SU-DHL-6 (cell line): Measurements from ENCODE around the gene BAK1.

Source experiments
- H2AFZ ChIP-seq: fragments of 200-600 bp; sonication (generic); 2 replicates; pipeline ENCODE4 v1.6.1; 2014; ENCODE audit warnings: low read depth, mild to moderate bottlenecking, moderate library complexity, mixed read lengths, antibody characterized with exemption, low read length; ENCODE audit not compliant: severe bottlenecking
- H3F3A ChIP-seq: fragments of 200-600 bp; shearing (Covaris generic); 2 replicates; pipeline ENCODE4 v1.6.0; 2016; ENCODE audit warnings: antibody characterized with exemption, mild to moderate bottlenecking; ENCODE audit not compliant: insufficient read depth
- H3K27ac ChIP-seq: fragments of 200-600 bp; sonication (generic); 2 replicates; pipeline ENCODE4 v1.5.1; 2016; ENCODE audit warnings: low read depth, mild to moderate bottlenecking, low read length, moderate library complexity, mixed read lengths
- H3K27me3 ChIP-seq: fragments of 200-600 bp; sonication (generic), shearing (Covaris generic); 2 replicates; pipeline ENCODE4 v1.6.0; 2014; ENCODE audit warnings: mild to moderate bottlenecking, low read length
- H3K36me3 ChIP-seq: fragments of 200-600 bp; sonication (generic); 2 replicates; pipeline ENCODE4 v1.6.1; 2014; ENCODE audit warnings: mild to moderate bottlenecking, low read length, mixed read lengths
- H3K4me2 ChIP-seq: fragments of 300-600, 200-600 bp; shearing (Covaris generic), sonication (generic); 2 replicates; pipeline ENCODE4 v1.6.0; 2014; ENCODE audit warnings: low read length, low read depth, mild to moderate bottlenecking; ENCODE audit not compliant: poor library complexity, severe bottlenecking
- H3K4me3 ChIP-seq: fragments of 200-600 bp; sonication (generic); 2 replicates; pipeline ENCODE4 v1.5.1; 2014; ENCODE audit warnings: antibody characterized with exemption, low read length, mild to moderate bottlenecking, mixed read lengths; ENCODE audit not compliant: insufficient read depth, poor library complexity, severe bottlenecking
- H3K79me2 ChIP-seq: fragments of 200-600 bp; sonication (generic); 2 replicates; pipeline ENCODE4 v1.6.1; 2014; ENCODE audit warnings: mild to moderate bottlenecking, low read length, moderate library complexity; ENCODE audit not compliant: insufficient read depth
- H3K9ac ChIP-seq: fragments of 200-600 bp; sonication (generic); 2 replicates; pipeline ENCODE4 v1.7.0; 2014; ENCODE audit warnings: mild to moderate bottlenecking, low read length
- H3K9me2 ChIP-seq: fragments of 200-600 bp; sonication (generic); replicated peaks from 2 replicates; pipeline ENCODE4 v1.6.1; 2014; ENCODE audit warnings: low read length; ENCODE audit not compliant: insufficient read depth
- H3K9me3 ChIP-seq: fragments of 200-600 bp; sonication (generic); 2 replicates; pipeline ENCODE4 v1.6.1; 2014; ENCODE audit warnings: low read length, mixed read lengths; ENCODE audit not compliant: insufficient read depth
- H4K20me1 ChIP-seq: fragments of 200-600 bp; sonication (generic); 2 replicates; pipeline ENCODE4 v1.6.1; 2014; ENCODE audit warnings: low read depth, mild to moderate bottlenecking, antibody characterized with exemption, low read length, moderate library complexity, mixed read lengths
- CTCF ChIP-seq: fragments of 200-600 bp; sonication (generic); IDR thresholded peaks from one replicate; pipeline ENCODE4 v1.5.1; 2017; ENCODE audit warnings: antibody characterized with exemption, mild to moderate bottlenecking, low read length, moderate library complexity; ENCODE audit not compliant: insufficient read depth, poor library complexity, severe bottlenecking
- EZH2phosphoT487 ChIP-seq: fragments of 200-600 bp; sonication (generic), shearing (Covaris generic); conservative IDR thresholded peaks from 2 replicates; pipeline ENCODE4 v1.6.1; 2018; ENCODE audit warnings: mild to moderate bottlenecking, antibody characterized with exemption, low read length, moderate library complexity, mixed read lengths

Gene BAK1

DNA sequence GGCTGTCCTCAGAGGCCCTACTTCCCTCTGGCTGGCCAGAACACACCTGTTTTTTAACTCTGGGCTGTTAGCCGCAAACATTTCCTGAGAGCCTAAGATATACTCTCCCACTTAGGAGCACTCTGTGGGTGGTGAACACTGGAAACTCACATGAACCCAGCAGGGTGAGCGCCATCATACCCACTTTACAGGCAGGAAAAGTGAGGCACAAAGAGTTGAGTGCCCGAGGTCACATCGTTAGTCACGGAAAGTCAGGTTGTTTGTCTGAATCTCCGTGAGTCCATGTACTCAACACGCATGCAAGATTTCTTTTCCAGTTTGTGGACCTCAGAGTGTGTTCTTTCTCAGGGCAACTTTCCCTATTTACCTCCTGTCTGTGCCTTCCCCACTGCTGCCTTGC is 1.9 kb downstream of the BAK1 start:
- no peaks in the 10 kb centered on the region for H3K36me3 ChIP-seq
- H3K9ac ChIP-seq: peak overlapping the region; percentile 81
- H3K4me3 ChIP-seq: peak overlapping the region; percentile 80

GRCh38 chr6:33577718-33578117 is 2.4 kb downstream of the BAK1 start:
- Histone ChIP-seq H4K20me1 (no peaks in the 10 kb centered on the region), H3K9me2 (no peaks in the 10 kb centered on the region), H3K27ac (peak overlapping the region; percentile 68), H3K9ac (0 out of 2 replicates have a peak overlapping the region, but pooled peaks have one; percentile 81), H2AFZ (no peak overlapping the region), H3K79me2 (peaks cover 23% of the 10 kb centered on the region), H3K27me3 (no peaks in the 10 kb centered on the region), H3K36me3 (no peaks in the 10 kb centered on the region), H3K4me2 (peak overlapping the region; percentile 79), H3K9me3 (no peaks in the 10 kb centered on the region), H3K4me3 (no peak overlapping the region), H3F3A (peaks cover 13% of the 10 kb centered on the region)
- TF ChIP-seq EZH2phosphoT487 (no peak), CTCF (no peak)

More for the DNA sequence above, 1.9 kb downstream of the BAK1 start:
- Histone ChIP-seq H3K79me2 (peaks cover 23% of the 10 kb centered on the region), H3F3A (peaks cover 13% of the 10 kb centered on the region), H3K4me2 (peak overlapping the region; percentile 79), H3K27me3 (no peaks in the 10 kb centered on the region), H3K9me3 (no peaks in the 10 kb centered on the region), H2AFZ (no peak overlapping the region), H4K20me1 (no peaks in the 10 kb centered on the region), H3K9me2 (no peaks in the 10 kb centered on the region), H3K27ac (peak overlapping the region; percentile 68)
- TF ChIP-seq CTCF: no peak
- TF ChIP-seq EZH2phosphoT487: no peak

DNA sequence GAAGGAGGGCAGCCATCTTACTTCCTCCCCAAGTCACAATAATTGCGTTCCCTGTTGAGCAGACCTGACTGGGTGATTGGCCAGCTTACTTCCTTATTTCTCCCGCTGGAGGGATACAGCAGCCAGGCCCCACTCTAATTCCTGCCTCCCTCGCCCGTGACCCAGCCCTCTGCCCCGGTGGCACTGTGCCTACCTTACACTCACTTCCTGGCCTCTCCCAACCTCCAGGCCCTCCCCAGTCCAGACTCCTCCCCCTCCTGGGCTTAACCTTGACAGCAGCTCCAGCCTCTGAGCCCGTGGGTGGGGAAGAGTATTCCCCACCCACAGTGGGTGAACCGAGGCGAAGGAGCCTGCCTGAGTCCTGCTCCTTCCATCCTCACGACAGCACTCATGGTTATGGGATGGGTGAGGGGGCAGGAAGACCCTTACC is 3.0 kb downstream of the BAK1 start:
- no peaks in the 10 kb centered on the region for H3K36me3 ChIP-seq
- TF ChIP-seq CTCF: no peak
- no peak for TF ChIP-seq EZH2phosphoT487
- H2AFZ ChIP-seq: no peak overlapping the region
- no peak overlapping the region for H3K9ac ChIP-seq
- no peaks in the 10 kb centered on the region for H3K9me2 ChIP-seq
- H3K4me3 ChIP-seq: no peak overlapping the region
- no peaks in the 10 kb centered on the region for H3K27me3 ChIP-seq
- no peaks in the 10 kb centered on the region for H3K9me3 ChIP-seq
- peaks cover 23% of the 10 kb centered on the region for H3K79me2 ChIP-seq
- H4K20me1 ChIP-seq: no peaks in the 10 kb centered on the region
- no peak overlapping the region for H3K4me2 ChIP-seq
- no peak overlapping the region for H3K27ac ChIP-seq
- peaks cover 14% of the 10 kb centered on the region for H3F3A ChIP-seq
